ENCODE data around the gene KIAA1614. TPM values are rescaled to one million over a fixed set of nuclear protein-coding genes. Genes with fewer than 3 reads are reported as not detected.
A peak's percentile ranks its signal among the peaks of the same experiment; 100 is the strongest.
"Not testable (repeated sequence)": the region's sequence is repeated elsewhere in the genome, so short reads cannot be mapped to it uniquely, and the experiment has no call there.

The KIAA1614 gene
- total RNA-seq, 1 experiment from 2014 or later = 1.6 TPM

DNA sequence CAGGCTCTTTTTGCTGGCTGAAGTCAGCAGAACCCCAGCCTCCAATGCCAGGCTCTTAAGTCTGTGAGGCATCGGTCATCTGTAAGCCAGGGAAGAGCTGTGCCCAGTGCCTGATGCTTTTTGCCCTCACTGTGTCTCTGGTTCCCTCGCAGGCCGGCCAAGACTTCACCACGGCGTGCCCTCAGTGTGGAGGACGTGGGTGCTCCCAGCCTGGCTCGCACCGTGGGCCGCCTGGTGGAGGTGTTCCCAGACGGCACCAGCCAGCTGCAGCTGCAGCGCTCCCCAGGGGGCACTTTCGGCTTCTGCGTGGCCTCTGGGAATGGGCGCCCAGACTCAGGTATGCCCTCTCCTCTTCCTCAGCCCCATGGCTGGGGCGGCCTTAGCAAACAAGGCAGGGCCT is 32.5 kb downstream of the KIAA1614 start:
- DNase-seq (ENCODE audit: low read depth) = no peak

DNA sequence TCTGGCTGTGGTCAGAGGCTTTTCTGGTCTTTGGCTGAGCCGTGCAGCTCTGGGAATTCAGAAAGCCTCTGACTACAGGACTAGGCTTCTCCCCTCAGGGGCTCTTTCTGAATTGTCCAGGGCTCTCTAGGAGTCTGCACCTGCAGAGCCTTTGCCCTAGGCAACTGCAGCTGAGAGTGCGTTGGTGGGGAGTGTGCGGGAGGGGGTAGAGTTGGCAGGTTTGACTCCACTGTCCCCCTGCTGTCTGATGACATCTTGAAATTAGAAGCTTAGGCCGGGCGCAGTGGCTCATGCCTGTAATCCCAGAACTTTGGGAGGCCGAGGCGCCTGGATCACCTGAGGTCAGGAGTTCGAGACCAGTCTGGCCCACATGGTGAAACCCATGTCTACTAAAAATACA is 32.9 kb downstream of the KIAA1614 start:
- DNase-seq (ENCODE audit: low read depth) = no peak

DNA sequence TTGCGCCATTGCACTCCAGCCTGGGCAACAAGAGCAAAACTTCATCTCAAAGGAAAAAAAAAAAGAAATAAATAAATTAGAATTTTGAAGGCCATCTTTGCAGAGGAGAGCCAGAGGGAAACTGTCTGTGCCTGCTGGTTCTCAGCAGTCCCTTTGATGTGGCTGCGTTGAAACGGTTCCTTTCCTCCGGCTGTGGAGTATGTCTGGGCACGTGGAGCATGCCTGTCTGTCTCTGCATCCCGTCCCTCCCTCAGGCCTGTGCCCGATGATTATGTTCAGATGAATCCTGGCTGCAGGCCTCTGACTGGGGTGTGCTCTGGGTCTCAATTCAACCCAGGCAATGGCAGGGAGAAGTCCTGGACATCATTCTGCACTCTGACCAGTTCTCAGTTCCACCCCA is 33.4 kb downstream of the KIAA1614 start:
- no peak for DNase-seq (ENCODE audit: low read depth)

DNA sequence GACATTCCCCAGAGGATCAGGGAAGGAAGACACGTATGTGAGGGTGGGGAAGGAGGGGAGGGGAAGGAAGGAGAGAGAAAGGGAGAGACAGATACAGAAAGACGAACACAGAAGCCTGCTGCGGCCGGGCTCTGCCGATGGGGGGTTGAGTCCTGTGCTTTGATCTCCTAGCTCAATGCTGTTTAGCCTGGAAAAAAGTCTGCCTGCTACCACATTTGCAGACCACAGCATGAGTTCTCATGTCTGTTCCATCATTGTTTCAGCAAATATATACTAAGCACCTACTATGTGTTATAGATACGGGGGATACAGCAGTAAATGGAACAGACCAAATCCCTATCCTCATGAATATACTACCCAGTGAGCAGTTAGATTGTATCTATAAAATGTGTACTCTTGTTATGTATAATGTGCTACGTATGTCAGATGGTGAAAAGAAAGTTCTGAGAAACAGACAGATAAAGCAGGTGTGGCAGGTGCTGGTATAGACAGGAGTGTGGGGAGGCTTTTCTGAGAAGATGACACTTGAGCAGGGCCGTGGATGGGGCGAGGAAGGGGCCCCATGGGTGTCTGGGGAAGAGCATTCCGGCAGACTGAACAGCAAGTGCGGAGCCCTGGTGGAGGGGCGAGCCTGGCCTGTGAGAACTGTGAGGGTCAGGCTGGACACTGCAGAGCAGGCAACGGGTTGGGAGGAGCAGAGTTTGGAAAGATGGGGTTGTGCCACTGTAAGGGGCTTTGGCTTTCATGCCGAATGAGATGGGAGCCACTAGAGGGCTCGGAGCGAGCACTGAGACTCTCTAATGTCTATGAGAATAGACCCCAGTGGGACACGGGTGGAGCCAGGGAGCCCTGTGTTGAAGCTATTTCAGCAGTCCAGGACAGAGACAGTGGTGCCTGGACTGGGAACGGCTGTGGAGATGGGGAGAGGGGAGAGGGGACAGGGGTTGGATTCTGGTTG is 34.1 kb downstream of the KIAA1614 start:
- DNase-seq (ENCODE audit: low read depth) = no peak

DNA sequence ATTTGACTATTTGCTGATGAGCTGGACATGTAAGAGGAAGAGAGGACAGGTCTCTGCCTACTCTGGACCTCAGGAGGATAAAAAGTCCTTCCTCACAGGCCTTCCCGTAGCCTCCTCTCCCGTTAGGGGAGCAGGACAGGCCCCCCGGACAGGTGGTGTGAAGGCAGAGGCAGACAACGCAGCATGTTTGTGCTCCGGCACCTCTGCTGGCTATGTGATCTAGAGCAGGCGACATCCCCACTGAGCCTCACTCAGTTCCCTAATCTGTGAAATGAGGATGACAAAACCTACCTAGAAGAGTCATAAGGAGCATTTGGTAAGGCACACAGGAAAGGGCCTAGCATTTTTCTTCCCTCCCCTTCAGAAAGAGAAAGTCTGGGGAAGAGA is 34.8 kb downstream of the KIAA1614 start:
- no peak for DNase-seq (ENCODE audit: low read depth)

DNA sequence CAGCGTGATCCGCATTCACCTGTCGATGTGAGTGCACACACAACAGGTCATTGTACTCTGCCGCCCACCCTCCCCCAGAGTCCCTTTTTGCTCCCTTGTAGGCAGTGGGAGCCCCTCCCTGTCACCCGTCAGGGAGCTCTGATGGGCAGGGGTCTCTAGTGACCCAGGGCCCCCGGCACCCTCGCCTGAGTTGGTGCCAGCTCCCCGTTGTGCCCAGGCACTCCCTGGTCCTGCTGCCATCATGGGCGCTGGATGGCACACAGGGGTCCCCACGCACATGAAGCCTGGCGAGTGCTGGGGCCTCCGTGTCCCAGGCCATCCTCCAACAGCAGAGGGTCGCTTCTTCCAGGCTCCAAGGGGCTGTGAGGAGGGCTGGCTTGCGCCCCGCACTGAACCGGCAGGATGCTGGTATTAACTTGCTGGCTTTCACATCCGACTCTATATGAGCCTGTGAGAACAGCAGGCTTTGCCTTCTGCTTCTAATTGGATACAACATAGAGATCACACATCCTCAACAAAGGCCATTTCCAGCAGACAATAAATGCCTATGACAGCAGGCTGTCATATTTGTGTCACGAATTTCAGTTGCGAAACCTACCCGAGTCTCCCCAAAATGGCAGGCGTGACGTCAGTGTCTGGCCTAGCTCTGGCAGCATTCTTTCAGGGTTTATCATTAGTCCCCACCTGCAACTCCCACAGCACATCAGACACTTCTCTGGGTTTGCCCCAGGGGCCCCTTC is 35.4 kb downstream of the KIAA1614 start:
- DNase-seq (ENCODE audit: low read depth) = no peak

DNA sequence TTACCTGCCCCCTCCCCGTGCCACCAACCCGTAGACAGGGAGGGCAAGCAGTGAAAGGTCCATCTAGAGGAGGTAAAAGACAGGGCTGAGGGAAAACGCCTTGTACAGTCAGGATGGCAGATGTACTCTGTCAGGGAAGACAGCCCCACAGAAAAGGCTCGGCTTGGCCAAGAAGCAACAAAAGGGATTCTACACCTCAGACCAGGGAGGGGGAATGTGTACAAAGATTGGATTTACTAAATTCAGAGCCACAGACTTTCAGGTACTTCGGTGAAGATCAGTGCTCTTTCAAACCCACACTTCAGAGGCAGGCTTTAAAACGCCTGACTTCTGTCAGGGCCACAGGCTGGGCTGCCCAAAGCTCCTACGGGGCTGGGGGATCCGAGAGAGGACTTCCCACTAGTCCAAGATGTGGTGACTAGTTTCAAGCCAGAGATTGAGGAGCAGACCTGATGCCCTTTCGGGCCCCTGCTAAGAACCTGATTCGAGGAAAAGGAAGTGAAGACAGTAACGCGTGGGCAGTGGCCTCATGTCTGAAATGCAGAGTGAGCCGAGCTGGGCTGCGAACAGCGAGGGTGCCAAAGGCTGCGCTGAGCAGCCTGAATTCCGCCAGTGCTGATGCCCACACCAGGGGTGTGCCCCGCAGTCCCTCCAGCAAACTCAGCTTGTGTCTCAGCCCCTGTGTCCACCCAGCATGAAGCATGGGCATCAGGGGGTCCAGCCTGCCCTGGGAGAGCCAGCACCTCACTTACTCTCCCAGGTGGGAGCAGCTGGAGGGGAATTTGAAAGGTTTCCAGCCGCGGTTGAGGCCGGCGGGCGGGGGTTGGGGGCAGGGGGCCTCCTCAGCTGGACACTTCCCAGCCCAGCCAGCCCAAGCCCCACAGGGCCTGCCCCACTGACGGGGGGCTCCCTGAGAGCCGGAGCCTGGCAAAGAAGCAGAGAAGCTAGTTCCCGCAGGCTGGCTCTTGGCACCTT is 36.2 kb downstream of the KIAA1614 start:
- no peak for DNase-seq (ENCODE audit: low read depth)

DNA sequence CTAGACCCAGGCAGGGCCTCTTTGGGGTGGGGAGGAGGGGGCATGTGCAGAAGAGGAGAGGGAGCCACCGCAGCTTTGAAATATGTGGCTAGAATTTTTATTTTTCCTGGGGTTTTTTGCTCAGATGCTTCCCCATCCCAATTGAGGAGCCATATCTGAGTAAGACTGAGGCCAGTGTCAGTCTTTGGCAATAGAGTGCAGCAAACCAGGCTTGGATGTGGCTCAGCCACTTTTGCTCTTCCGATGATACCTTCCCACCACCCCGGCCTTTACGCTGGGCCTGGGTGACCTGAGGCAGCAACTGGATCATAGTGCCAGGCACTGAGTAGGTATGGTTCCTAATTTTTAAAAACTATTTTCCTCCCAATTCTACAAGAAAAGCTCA is 36.9 kb downstream of the KIAA1614 start:
- DNase-seq (ENCODE audit: low read depth) = no peak

DNA sequence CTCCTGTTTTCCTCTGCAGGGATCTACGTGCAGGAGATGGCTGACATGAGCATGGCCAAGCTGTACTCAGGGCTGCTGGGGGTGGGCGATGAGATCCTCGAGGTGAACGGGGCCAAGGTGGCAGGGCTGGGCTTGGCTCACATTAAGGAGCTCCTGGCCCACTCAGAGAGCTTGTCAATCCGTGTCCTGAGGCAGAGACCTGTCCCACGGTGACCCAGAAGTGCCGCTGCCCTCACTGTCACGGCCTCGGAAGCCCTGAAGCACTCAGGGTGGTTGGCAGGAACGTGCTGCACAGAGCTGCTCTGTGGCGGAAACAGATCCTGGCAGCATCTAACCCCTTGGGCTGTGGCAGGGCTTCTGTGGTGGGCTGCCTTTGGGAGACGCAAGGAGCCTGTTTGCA is 37.6 kb downstream of the KIAA1614 start:
- DNase-seq (ENCODE audit: low read depth) = no peak

DNA sequence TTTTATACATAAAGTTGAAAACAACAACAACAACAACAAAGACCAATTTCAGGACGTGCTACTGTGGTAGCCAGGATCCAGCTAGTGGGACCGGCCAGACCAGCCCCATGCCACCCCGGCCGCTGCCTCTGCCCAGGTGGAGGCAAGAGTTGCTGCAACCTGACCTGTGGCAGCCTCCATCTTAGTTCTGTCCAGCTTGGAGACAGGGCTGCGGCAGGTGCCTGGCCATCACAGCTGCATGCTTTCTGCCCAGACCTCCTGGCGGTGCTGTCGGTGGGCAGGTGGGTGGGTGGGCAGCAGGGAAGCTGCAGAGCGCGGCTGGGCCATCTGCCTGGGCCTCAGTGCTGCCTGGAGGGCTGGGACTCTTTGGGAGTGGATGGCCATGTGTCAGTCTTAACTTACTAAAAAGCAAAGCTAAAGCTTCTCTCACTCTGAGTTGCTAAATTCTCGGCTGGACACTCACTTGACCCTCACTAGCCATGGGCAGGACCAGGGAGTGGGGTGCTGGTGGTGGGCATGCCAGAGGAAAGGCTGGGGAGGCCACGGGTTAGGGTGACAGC is 38.6 kb downstream of the KIAA1614 start:
- DNase-seq (ENCODE audit: low read depth) = no peak

DNA sequence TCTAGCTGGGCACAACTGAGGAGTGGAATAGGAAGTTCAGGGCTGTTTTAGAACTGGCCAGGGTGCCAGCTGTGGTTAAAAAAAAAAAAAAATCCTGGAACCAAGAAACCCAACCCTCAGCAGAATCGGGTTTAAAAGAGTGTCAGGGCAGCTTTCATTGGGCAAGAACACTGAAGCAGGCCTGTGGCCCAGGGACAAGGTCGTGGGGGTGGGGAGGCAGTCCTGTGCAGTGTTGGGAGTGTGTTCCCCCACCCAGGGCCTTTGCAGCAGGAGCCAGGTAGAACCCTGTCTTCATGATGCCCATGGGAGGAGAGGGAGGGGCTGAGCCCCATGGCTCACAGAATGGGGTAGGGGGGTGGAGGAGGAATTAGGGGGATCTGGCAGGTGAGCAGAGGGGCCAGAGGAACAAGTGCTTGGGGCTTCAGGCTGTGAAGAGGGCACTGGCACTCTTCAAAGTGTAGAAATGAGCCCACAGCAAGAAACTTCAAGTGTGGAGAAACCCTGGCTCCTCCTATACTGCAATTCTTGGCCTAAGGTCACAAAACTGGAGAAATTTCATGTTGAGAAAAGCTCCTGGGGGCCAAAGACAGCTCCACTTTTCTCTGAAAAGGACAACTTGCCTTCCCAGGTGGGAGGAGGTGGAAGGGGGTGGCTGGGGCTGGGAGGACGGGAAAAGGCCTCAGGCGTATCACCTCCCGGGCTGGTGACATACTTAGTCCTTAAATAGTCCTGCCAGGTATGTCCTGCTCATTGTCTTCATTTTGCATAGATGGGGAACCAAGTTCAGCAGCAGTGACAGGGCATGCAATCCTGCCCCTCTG is 39.3 kb downstream of the KIAA1614 start:
- DNase-seq (ENCODE audit: low read depth) = no peak

DNA sequence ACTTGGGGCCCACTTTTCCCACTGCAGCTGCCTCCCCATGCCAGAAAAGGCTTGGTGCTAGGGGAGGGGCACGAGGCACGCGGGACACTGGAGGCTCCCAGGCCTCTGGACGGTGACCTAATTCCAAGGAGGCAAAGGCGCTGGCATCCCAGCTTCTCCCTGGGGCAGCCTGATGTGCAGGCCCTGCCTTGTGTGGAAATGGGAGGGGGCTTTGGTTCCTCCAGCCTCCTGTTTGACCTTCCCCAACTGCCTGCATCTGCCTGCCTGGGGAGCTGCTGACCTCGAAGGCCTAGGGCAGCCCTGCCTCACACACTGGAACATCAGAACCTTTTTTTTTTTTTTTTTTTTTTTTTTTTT is 39.9 kb downstream of the KIAA1614 start:
- no peak for DNase-seq (ENCODE audit: low read depth)

DNA sequence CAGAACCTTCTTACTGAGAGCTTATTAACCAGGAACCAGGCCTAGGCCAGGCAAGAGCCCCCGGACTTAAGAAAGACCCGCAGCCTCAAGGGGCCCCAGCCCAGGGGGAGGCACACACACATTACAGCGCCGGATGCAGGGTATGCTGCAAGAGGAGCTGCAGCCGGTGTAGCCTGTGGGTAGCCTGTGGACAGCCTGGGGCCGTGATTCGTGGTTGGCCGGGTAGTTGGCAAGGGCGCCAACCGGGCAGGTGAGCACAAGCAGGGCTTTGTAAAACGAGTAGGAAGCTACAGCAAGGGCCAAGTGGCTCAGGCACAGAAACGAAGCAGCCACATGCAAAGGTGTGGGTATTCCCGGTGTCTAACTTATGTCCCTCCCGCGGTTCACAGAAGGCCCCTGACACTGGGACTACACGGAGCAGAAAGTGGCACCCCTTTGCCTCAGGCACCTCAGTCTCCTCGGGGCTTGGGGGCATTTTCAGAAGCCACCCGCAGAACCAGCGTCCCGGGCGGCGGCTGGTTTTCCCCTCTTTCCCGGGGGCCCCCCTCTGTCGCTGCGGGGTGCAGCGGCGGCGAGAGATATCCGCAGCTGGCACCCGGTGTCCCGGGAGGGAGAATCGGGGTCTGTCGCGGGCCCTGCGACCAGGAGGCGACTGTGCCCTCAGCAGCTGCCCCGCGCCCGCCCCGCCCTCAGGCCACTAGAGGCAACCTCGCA is 40.8 kb downstream of the KIAA1614 start:
- DNase-seq (ENCODE audit: low read depth) = no peak

DNA sequence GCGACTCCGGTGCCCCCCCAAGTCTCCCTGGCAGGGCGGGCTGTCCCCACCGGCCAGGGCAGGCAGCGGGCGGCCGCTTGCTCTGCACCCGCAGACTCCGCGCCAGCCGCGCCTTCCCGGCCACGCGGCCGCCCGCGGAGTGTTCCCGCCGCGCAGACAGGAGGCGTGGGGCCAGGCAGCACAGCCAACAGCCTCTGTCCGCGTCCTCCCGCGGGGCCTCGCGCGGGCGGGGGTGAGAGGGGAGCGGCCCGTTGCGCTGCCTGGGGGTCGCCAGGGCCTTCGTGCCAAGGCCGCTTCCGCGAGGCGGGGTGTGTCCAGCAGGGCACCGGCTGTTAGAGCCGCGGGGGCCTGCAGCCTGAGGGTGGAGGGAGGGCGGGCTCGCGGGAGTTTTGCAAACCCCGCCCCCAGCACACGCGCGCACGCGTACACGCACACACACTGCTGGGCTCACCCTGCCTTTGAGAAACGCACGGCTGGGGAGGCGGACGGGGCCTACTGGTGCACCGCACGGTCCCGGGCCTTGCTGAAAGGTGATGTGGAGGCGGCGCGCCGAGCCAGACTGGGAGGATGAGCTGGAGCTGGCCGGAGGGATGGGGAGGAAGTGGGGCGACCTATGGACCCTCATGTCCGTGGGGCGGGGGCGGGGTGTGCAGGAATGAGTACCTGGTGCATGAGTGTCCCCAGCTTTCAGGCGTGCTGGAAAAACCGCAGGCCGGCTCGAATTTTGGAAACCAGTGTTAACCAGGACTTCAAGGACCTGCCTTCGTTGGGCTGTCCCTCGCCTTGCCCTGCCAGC is 41.5 kb downstream of the KIAA1614 start:
- DNase-seq (ENCODE audit: low read depth) = peak; percentile 19

DNA sequence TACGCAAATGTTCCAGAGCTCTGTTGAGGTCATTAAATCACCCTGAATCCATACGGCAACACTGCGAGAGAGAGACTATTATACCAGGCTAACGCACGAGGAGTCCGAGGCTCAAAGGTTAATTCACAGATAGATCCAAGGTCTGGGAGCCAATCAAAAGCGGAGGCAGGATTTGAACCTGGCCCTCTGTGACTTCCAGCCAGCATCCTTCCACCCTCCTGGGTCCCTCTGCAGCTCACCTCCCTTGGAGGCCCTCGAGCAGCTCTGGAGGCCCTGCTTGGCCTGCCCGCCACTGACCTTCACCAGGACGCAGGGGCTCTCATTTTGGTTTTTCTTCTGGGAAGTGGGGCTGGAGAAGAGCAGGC is 42.1 kb downstream of the KIAA1614 start:
- no peak for DNase-seq (ENCODE audit: low read depth)

DNA sequence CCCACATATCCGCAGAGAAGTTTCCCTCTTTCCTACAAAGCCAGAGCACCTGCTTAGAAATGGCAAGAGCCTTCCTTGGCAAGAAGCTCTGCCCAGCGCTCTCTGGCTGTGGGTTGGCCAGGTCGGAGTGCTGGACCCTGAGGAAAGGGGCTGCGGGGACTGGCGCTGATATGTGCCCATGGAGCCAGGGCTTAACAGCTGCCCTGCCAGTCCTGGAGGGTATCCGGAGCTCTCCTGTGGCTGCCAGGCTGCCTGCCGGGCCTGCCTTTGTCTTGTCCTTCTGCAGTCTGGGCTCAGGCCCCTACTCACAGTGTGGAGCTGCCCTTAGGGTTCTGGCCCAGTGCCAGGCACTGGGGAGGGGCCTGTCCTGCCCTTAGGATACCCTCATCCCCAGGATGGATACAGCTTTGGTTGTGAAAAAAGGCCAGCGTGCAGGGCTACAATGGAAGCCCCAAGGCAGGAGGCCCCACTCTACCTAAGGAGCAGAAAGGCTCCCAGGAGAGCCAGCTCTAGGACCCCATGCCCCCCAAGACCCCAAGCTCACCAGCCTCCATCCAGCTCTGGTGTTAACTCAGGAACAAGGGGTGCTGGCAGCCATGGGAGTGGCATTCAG is 43.4 kb downstream of the KIAA1614 start:
- no peak for DNase-seq (ENCODE audit: low read depth)

DNA sequence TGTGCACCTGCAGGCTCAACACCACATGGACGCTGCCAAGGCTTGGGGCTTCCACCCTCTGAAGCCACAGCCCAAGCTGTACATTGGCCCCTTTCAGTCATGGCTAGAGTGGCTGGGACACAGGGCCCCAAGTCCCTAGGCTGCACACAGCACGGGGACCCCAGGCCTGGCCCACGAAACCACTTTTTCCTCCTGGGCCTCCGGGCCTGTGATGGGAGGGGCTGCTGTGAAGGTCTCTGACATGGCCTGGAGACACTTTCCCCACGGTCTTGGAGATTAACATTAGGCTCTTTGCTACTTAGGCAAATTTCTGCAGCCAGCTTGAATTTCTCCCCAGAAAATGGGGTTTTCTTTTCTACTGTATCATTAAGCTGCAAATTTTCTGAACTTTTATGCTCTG is 46.9 kb downstream of the KIAA1614 start:
- not testable (repeated sequence) for DNase-seq (ENCODE audit: low read depth)

DNA sequence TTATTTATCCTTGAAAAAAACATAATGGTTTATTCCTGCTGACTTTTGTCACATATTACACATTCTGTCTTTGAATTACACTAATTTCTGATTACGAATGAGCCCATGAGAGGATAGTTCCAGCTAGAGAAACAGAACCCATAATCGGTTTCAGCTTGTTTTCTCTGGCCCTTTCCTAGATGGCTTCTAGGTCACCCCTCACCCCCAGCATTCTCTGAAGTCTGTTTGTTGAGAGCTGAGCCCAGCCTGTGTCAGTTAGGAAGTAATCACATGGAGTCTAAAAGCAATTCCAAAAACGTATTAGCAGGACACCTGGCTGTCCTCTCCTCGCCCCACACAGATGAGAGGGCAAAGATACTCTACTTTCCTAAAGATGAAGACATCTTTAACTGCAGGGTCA is 48.9 kb downstream of the KIAA1614 start:
- no peak for DNase-seq (ENCODE audit: low read depth)

DNA sequence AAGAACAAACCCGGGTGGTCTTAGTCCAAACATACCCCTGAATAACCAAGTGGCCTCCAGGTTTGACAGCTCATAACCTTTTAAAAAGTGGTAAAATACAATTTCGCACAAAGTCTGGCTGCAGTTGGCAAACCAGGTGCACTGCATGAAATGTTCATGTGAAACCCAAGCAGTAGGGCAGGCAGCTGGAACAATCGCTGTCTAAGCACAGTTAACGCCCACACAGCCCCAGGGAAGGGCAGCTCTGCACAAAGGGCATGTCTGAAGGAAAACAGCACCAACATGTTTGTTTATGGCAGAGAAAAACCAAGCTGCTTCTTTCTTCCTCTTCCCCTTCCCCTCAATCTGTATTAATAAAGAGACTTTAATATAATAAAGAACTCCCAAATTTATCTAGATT is 49.5 kb downstream of the KIAA1614 start:
- DNase-seq (ENCODE audit: low read depth) = no peak
